ENCODE data around the gene MGARP.
"Not testable (repeated sequence)": the region's sequence is repeated elsewhere in the genome, so short reads cannot be mapped to it uniquely, and the experiment has no call there.

MGARP gene

GRCh38 chr4:139295206-139295941, 15.3 kb upstream of the MGARP start:
- DNase-seq, result peak; percentile 96

GRCh38 chr4:139286186-139286698, 6.2 kb upstream of the MGARP start:
- no peak for DNase-seq

GRCh38 chr4:139282721-139283075, 2.7 kb upstream of the MGARP start:
- DNase-seq, result no peak

- no peak for DNase-seq
These were observed 2.2 kb upstream of the MGARP start for GRCh38 chr4:139282065-139282720.

- DNase-seq, result no peak
These were observed 889 bp downstream of the MGARP start for GRCh38 chr4:139278912-139279759.

GRCh38 chr4:139278485-139278884, 1.5 kb downstream of the MGARP start:
- no peak for DNase-seq

- no peak for DNase-seq
These were observed 4.7 kb downstream of the MGARP start for GRCh38 chr4:139275281-139275735.

- DNase-seq, result no peak
These were observed 5.2 kb downstream of the MGARP start for GRCh38 chr4:139274790-139275189.

- no peak for DNase-seq
These were observed 6.2 kb downstream of the MGARP start for GRCh38 chr4:139273835-139274234.

- no peak for DNase-seq
These were observed 12.7 kb downstream of the MGARP start for GRCh38 chr4:139267301-139267700.

GRCh38 chr4:139266583-139267257, 13.3 kb downstream of the MGARP start:
- DNase-seq, result peak; percentile 17

GRCh38 chr4:139266208-139266582, 13.8 kb downstream of the MGARP start:
- no peak for DNase-seq

- DNase-seq, result no peak
These were observed 14.4 kb downstream of the MGARP start for GRCh38 chr4:139265654-139266053.

- no peak for DNase-seq
These were observed 23.7 kb downstream of the MGARP start for GRCh38 chr4:139256349-139256748.

GRCh38 chr4:139255581-139255980, 24.4 kb downstream of the MGARP start:
- not testable (repeated sequence) for DNase-seq

- no peak for DNase-seq
These were observed 26.3 kb downstream of the MGARP start for GRCh38 chr4:139253713-139254112.

- no peak for DNase-seq
These were observed 27.0 kb downstream of the MGARP start for GRCh38 chr4:139253046-139253445.

- no peak for DNase-seq
These were observed 32.3 kb downstream of the MGARP start for GRCh38 chr4:139247700-139248238.

- no peak for DNase-seq
These were observed 32.8 kb downstream of the MGARP start for GRCh38 chr4:139247241-139247640.

GRCh38 chr4:139246166-139246565, 33.9 kb downstream of the MGARP start:
- no peak for DNase-seq

- DNase-seq, result no peak
These were observed 34.4 kb downstream of the MGARP start for GRCh38 chr4:139245590-139245989.
